HUES64 (cell line): ENCODE data around the gene C17orf100.

Experiments used
- H3K27ac ChIP-seq: 2 replicates; pipeline ENCODE4 v1.7.0; 2013; ENCODE audit warnings: low read depth, low read length, inconsistent platforms
- H3K27me3 ChIP-seq: 2 replicates; pipeline ENCODE4 v1.6.1; 2013; ENCODE audit warnings: mild to moderate bottlenecking, low read length; ENCODE audit not compliant: insufficient read depth
- H3K36me3 ChIP-seq: 2 replicates; pipeline ENCODE4 v1.6.1; 2013; ENCODE audit warnings: mild to moderate bottlenecking, low read length; ENCODE audit not compliant: insufficient read depth
- H3K4me1 ChIP-seq: 2 replicates; pipeline ENCODE4 v1.6.1; 2013; ENCODE audit warnings: mild to moderate bottlenecking, low read length, moderate library complexity; ENCODE audit not compliant: insufficient read depth
- H3K4me3 ChIP-seq: 2 replicates; pipeline ENCODE4 v1.5.1; 2013; ENCODE audit warnings: mild to moderate bottlenecking, low read length, moderate library complexity
- H3K9ac ChIP-seq: 2 replicates; pipeline ENCODE4 v1.6.1; 2013; ENCODE audit warnings: mild to moderate bottlenecking, low read depth, low read length
- H3K9me3 ChIP-seq: 2 replicates; pipeline ENCODE4 v1.6.1; 2013; ENCODE audit warnings: low read depth, low read length; ENCODE audit not compliant: insufficient read depth
- WGBS: fragments of 150-250, 120-280 bp; methylation state at CpG from one replicate; pipeline ENCODE4 v1.1.7; 2013; ENCODE audit warnings: missing lambda C conversion rate; 5-methylcytosine and 5-hydroxymethylcytosine counted together

C17orf100 gene

DNA sequence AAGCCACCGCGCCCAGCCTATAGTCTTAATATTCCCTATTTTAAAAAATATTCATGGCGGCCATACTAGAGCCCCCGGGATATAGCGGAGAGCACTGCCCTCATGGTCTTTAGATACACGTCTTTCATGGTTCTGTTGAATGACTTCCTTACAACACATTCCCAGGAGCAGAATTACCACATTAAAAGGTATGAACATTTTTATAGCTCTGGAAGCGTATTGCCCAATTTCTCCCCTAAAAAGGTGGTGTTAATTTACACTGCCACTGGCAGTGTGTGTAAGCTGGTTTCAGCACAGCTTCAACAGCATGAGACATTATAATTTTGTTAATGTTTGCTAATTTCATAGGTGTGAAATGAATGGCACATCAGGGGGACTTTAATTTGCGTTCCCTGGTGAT lies 19.0 kb downstream of the C17orf100 start:
- no peak overlapping the region for H3K27ac ChIP-seq
- 93% methylated on average over 8 of the region's 8 CpGs for WGBS
- H3K9me3 ChIP-seq, result no peaks in the 10 kb centered on the region
- H3K27me3 ChIP-seq, result peaks cover 2% of the 10 kb centered on the region; the same call in 1 of the 2 replicates
- H3K4me1 ChIP-seq, result no peaks in the 10 kb centered on the region
- H3K9ac ChIP-seq, result no peak overlapping the region
- no peak overlapping the region for H3K4me3 ChIP-seq
- H3K36me3 ChIP-seq, result no peaks in the 10 kb centered on the region

DNA sequence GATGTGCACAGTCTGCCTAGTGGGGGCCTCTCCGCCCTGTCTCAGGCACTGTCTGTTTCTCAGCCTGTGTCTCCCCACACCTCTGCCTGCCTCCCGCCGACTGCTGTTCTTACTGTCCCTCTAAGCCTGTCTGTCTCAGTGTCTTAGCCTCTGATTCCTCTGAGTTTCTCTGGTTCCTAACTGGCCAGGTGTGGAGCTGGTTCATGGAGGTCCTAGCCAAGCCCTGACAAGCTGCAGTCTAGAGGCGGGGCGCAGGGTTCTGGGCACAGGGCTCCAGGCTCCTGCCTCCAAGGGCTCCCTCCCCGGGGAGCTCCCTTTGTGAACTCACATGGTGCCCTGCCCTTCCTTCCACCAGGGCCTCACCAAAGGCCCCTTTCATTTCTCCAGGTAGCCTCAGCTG lies 19.4 kb downstream of the C17orf100 start:
- no peak overlapping the region for H3K27ac ChIP-seq
- 96% methylated on average over 6 of the region's 6 CpGs for WGBS
- no peak overlapping the region for H3K9ac ChIP-seq
- H3K36me3 ChIP-seq, result no peaks in the 10 kb centered on the region
- H3K27me3 ChIP-seq, result no peaks in the 10 kb centered on the region; the same call in 1 of the 2 replicates
- H3K9me3 ChIP-seq, result no peaks in the 10 kb centered on the region
- no peak overlapping the region for H3K4me3 ChIP-seq
- no peaks in the 10 kb centered on the region for H3K4me1 ChIP-seq

DNA sequence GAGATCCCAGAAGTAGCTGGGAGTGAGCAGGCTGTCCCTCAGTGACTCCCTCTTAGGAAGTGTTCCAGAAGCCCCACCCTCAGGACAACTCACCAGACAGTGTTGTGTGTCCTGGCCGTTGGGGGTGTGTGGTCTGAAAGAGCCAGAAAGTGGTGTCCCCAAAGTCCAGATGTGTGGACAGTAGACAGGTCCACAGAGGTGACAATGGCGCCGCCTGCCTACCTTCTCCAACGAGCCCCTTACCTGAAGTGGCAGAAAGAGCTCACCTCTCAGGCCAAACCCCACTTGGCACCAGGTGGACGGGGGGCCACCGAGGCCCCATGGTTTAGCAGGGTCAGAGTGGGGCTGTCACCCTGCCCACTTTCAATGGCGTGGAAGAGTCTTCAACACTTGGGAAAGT lies 19.9 kb downstream of the C17orf100 start:
- no peaks in the 10 kb centered on the region for H3K4me1 ChIP-seq
- no peak overlapping the region for H3K4me3 ChIP-seq
- no peaks in the 10 kb centered on the region for H3K36me3 ChIP-seq
- 93% methylated on average over 7 of the region's 7 CpGs for WGBS
- no peaks in the 10 kb centered on the region; the same call in 1 of the 2 replicates for H3K27me3 ChIP-seq
- H3K9me3 ChIP-seq, result no peaks in the 10 kb centered on the region
- no peak overlapping the region for H3K9ac ChIP-seq
- no peak overlapping the region for H3K27ac ChIP-seq

DNA sequence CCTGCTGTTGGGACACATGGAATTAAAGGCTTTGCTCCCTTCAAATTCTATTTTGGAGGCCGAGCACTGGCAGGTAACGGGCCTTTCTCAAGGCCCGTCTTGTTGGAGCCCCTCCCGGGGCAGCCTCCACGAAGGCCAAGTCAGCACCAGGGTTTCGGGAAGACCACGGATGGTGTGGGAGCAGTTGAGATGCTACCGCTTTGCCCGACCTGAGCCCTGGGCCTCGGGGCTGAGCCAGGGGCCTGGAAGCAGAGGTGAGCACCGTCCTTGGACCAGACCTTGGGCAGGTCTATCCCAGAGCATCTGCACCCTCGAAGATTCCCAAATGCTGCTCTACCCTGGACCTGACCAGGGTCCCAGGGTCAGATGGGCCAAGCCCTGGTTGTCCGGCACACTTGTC lies 23.0 kb downstream of the C17orf100 start:
- Histone ChIP-seq H3K27me3 (no peaks in the 10 kb centered on the region), H3K4me1 (no peaks in the 10 kb centered on the region)
- 94% methylated on average over 13 of the region's 13 CpGs for WGBS

DNA sequence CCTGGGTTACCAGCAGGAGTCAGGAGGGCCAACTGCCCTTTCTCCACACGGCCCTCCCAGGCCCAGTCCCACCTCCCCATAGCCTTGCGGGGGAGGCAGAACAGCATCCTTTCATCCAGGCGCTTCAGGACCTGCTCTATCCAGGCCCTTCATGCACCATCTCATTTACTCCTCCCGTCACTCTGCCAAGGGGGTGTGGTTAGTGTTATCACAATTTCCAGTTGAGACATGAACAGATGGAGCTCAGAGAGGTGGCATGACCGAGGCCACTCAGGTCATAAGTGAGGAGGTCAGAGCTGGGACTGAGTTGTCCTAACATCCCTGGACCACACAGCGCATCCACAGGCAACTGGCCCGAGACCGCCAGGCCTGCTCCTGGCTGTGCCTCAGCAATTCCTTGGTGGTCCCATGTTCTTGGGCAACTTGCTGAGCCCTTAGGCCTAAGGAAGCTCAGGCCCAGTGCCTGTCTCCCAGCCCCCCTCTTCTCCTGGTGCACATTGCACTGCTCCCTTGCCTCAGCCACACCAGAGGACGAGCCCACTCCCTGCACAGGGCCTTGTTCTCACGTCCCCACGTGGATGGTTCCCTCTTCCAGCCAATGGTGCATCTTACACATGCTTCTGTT lies 23.8 kb downstream of the C17orf100 start:
- Histone ChIP-seq H3K9ac (no peak overlapping the region), H3K9me3 (no peaks in the 10 kb centered on the region), H3K4me3 (no peak overlapping the region), H3K36me3 (no peaks in the 10 kb centered on the region), H3K4me1 (no peaks in the 10 kb centered on the region), H3K27ac (no peak overlapping the region), H3K27me3 (no peaks in the 10 kb centered on the region)
- 83% methylated on average over 11 of the region's 11 CpGs for WGBS

More for the DNA sequence above, 23.0 kb downstream of the C17orf100 start:
- H3K36me3 ChIP-seq, result no peaks in the 10 kb centered on the region
- H3K9me3 ChIP-seq, result no peaks in the 10 kb centered on the region
- H3K27ac ChIP-seq, result no peak overlapping the region
- H3K9ac ChIP-seq, result no peak overlapping the region
- H3K4me3 ChIP-seq, result no peak overlapping the region

DNA sequence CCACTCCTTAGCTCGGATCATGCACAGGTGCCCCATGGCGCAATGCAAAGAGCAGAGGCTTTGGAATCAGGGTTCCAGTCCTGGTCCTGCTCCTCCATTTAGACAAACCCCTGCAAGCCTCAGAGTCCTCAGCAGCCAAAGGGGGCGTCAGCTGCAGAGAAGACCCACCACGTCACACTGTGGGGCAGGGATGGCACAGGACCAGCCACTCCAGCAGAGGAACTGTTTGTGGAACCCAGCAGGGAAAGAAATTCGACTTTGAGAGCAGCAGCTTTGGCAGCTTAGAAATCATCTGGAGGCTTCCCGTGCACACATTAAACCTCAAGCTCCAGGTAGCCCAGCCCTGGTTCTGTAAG lies 25.2 kb downstream of the C17orf100 start:
- no peaks in the 10 kb centered on the region for H3K36me3 ChIP-seq
- H3K27ac ChIP-seq, result no peak overlapping the region
- no peaks in the 10 kb centered on the region for H3K4me1 ChIP-seq
- no peaks in the 10 kb centered on the region for H3K9me3 ChIP-seq
- no peak overlapping the region for H3K4me3 ChIP-seq
- no peak overlapping the region for H3K9ac ChIP-seq
- H3K27me3 ChIP-seq, result no peaks in the 10 kb centered on the region
- 82% methylated on average over 6 of the region's 6 CpGs for WGBS

DNA sequence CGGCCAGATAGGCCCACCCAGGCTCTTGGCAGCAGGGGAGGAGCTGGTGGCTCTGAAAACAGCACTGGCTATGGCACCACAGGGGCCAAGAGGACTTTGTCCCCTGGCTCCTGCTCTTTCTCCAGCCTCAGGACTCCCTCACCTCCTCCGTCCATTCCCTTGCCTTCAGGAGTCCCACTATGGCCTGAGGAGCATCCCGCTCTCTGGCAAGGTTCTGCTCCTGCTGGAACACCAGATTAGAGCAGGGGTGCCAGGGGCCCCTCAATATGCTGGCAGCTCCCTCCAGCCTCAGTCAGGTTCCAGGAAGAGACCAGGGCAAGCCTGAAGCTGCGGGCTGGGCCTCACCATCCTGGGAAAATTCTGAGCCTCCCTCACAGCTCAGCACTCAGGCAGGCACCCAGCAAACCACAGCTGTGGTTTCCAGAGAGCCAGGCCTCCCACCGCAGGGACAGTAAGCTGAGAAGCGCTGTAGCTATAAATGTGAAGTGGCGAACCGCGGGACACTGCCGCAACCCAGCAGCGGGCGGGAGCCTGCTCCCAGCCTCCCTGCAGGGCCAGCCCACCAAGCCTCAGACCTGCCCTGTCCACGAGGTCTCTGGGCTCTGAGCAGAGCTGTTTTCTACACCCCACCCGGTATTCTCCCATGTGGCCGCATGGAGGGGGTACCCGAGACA lies 25.7 kb downstream of the C17orf100 start:
- no peaks in the 10 kb centered on the region for H3K4me1 ChIP-seq
- no peaks in the 10 kb centered on the region for H3K9me3 ChIP-seq
- H3K4me3 ChIP-seq, result no peak overlapping the region
- H3K27me3 ChIP-seq, result no peaks in the 10 kb centered on the region
- no peaks in the 10 kb centered on the region for H3K36me3 ChIP-seq
- H3K9ac ChIP-seq, result no peak overlapping the region
- WGBS, result 89% methylated on average over 16 of the region's 16 CpGs
- no peak overlapping the region for H3K27ac ChIP-seq

DNA sequence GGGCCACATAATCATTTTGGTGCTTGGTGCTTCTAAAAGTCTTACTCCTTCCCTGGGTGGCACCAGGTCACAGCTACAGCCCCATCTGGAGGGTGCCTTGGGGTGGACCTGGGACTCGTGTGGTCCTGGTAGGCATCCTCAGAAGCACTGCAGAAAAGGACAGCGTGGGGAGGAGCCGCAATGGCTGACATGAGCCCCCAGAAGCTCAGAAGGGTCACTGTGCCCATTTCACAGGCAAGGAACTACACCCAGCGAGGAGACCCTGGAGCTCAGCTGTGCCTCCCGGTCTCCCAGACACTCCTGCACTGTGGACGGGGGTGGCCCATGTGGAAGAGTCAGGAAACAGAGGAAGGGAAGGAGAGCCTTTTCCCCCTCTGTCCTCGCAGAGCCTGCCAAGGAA lies 26.4 kb downstream of the C17orf100 start:
- H3K27me3 ChIP-seq, result no peaks in the 10 kb centered on the region
- no peak overlapping the region for H3K27ac ChIP-seq
- H3K9ac ChIP-seq, result no peak overlapping the region
- H3K4me1 ChIP-seq, result no peaks in the 10 kb centered on the region
- 93% methylated on average over 6 of the region's 7 CpGs for WGBS
- no peaks in the 10 kb centered on the region for H3K36me3 ChIP-seq
- H3K9me3 ChIP-seq, result no peaks in the 10 kb centered on the region
- H3K4me3 ChIP-seq, result no peak overlapping the region

DNA sequence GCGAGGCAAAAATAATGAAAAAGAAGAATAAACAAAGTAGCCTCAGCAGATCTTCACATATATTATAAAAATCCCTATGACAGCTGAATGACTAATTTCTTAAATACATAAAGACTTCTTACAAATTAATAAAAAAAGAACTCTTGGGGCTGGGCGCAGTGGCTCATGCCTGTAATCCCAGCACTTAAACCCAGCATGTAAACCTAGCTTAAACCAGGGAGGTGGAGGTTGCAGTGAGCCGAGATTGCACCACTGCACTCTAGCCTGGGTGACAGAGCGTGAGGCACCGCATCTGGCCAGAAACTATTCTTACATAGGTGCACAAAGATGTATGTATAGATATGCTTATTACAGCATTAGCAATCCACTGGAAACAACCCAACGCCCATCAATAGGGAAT lies 27.7 kb downstream of the C17orf100 start:
- Histone ChIP-seq H3K4me1 (no peaks in the 10 kb centered on the region), H3K9ac (no peak overlapping the region), H3K4me3 (no peak overlapping the region), H3K27me3 (no peaks in the 10 kb centered on the region), H3K27ac (no peak overlapping the region), H3K9me3 (no peaks in the 10 kb centered on the region), H3K36me3 (no peaks in the 10 kb centered on the region)
- 94% methylated on average over 3 of the region's 6 CpGs for WGBS

DNA sequence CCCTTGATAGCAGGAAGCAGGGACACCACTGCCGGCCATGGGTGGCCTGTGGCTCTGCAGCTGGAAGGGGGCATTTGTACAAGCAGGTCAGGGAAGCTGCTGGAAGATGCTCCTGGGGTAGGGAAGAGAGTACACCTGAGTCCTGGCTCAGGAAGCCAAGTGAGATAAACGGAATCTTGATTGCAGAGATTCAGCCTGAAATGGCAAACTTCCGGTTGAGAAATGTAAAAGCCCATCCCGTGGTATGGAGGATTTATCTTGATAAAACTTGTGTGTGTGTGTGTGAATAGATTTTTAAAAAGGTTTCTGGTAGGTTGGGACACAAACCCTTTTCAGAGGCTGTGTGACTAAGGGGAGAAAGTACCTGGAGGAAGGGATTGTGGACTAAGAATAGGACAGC lies 29.6 kb downstream of the C17orf100 start:
- H3K4me1 ChIP-seq, result no peaks in the 10 kb centered on the region
- no peaks in the 10 kb centered on the region for H3K27me3 ChIP-seq
- no peak overlapping the region for H3K4me3 ChIP-seq
- 92% methylated on average over 4 of the region's 4 CpGs for WGBS
- no peak overlapping the region for H3K9ac ChIP-seq
- no peaks in the 10 kb centered on the region for H3K9me3 ChIP-seq
- no peaks in the 10 kb centered on the region for H3K36me3 ChIP-seq
- H3K27ac ChIP-seq, result no peak overlapping the region

DNA sequence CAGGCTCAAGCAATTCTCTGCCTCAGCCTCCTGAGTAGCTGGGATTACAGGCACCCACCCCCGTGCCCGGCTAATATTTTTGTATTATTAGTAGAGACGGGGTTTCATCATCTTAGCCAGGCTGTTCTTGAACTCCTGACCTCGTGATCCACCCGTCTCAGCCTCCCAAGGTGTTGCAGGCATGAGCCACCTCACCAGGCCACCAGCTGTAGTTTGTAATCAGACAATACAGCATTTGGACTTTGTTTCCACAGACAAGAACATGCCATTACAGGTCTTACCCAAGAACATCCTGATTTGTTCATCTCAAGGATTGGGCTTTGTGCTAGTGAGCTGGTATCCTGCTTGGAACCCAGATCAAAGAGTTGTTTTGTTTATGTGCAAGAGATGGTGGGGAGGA lies 30.1 kb downstream of the C17orf100 start:
- Histone ChIP-seq H3K4me1 (no peaks in the 10 kb centered on the region), H3K36me3 (no peaks in the 10 kb centered on the region), H3K27ac (no peak overlapping the region), H3K9ac (no peak overlapping the region), H3K4me3 (no peak overlapping the region), H3K27me3 (no peaks in the 10 kb centered on the region), H3K9me3 (no peaks in the 10 kb centered on the region)
- 94% methylated on average over 5 of the region's 5 CpGs for WGBS

DNA sequence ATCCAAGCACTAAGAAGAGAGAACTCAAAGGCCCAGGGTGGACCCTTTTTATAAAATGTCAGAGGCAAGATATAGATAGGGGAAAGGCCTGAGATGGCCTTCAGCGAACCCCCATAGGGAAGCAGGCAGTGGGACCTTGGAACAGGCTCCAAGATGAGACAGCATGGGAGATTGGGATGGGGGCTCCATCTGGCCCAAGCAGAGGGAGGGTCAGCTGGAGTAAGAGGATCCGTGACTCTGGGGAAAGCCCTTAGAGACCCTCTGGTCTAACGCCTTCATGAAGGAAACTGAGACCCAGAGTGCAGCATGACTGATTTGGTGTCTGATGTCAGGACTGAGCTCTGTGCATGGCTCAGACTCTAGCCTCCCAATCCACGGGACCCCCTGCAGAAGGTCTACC lies 30.8 kb downstream of the C17orf100 start:
- H3K27me3 ChIP-seq, result no peaks in the 10 kb centered on the region
- H3K4me3 ChIP-seq, result no peak overlapping the region
- no peak overlapping the region for H3K27ac ChIP-seq
- WGBS, result 94% methylated on average over 4 of the region's 4 CpGs
- no peaks in the 10 kb centered on the region for H3K9me3 ChIP-seq
- no peaks in the 10 kb centered on the region for H3K4me1 ChIP-seq
- no peak overlapping the region for H3K9ac ChIP-seq
- H3K36me3 ChIP-seq, result no peaks in the 10 kb centered on the region
